SKM-1 (cell line): ENCODE results near the gene CHSY1.

Experiments
- DNase-seq: peaks from one replicate; lab custom pipeline; 2025; ENCODE audit not compliant: unreplicated experiment; lab: John Stamatoyannopoulos, UW

Gene CHSY1

DNA sequence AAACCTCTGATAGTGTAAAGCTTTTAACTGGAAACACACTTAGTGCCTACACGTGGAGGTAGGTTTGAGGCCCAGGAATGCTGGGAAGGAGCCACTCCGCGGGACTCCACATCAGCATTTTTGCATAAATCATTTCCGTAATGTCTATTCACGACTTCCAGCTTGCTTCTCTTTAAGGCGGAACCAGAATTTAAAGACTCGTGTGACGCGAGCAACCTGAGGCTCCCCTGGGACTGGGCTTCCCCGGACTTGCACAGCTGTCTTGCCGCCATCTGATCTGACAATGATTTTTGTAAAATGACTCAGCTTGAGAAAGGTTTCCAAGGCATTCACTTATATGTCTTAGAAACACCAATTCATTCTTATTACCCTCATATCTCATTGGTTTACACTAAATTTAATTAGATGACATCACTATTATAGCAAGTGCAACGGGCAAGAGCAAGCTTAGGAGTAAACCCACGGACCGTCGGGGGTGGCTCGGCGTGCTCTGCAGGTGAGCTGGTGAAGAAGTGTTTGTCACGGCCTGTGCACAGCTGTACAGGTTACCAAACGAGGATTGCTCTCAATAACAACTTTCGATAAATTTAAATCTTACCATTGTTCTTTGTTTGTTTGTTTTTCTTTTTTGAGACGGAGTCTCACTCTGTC is 95.2 kb downstream of the CHSY1 start:
- no peak for DNase-seq

DNA sequence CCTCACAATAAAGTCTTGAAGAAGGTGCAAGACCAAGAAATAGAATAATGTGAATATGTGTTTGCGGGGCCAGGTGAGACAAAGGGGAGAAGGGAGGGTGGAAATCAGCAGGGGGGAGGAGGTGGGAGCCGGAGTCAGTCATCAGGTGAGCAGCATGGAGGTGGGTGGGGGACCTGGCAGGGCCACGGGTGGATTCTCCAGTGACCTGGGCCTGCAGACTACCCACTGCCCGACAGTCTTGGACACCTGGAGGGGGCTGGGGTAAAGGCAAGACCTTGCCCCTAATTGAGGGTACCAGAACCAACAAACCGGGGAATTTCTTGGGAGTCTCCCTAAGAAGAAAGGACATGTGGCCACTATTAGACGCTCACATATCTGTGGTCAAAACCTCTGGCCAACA is 95.8 kb downstream of the CHSY1 start:
- no peak for DNase-seq

DNA sequence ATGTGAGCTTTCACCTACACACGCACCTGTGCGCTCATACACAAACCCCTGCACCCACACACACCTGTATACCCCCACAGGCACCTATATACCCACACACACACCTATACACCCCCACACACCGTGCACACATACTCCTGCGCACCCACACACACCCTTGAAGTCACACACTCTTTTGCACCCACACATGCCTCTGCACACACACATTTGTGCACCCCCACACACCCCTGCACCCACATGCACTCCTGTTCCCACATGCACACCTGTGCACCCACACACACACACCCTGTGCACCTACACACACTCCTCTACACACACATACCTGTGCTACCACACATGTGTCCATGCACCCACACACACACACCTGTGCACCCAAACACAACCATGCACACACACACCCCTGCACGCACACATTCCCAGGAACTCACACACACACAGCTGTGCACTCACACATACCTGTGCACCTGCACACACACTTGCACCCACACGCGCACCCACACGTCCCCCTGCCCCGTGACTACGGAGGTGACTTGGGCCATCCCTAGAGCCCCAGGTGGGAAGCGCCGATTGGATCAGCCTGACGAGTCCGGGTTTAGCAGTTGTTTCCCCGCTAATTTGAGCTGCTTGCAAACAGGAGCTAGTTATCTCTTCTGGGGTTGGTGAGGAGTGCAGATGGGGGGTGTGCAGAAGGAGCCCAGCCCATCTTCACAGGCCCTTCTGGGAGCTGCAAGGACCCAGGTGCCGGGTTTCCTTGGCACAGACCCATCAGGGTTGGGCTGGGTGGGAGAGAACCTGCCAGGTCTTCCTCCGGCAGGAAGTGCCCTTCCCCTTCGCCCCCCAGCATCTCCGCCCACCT is 97.8 kb downstream of the CHSY1 start:
- no peak for DNase-seq

DNA sequence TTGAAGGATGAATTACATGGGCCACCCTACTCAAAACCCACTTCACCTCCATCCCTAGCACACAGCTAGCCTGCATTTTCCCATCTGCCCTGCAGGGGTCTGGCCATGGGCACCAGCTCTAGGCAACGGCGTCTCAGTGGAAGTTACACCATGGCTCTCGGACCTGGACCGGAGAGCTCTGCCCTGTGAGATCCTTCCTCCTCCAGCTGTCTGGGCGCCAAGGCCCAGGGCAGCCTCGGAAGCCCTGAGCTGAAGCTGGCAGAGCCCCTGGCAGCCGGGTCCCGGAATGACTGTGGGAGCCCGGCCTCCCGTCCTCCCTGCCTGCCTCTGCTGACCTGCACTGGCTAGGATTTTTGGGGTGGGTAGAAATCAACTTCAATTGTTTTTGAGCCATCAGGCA is 98.9 kb downstream of the CHSY1 start:
- DNase-seq, result peak; percentile 16

DNA sequence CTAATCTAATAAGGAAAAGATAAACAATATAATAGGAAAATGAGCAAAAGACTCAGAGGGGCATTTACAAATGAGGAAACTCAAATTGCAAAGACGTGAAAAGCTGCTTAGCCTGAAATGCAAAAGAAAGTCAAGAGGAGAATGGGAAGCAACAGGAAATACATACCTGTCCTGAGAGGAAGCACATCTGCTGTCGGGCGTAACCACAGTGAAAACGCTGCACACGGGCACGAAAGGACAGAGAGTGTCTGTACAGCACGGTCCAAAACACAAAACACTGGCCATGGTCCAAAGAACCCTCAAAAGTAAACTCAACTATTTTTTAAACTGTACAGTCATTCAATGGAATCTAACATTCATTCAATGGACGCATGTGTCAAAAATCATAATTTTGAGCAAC is 100.6 kb downstream of the CHSY1 start:
- DNase-seq, result no peak

DNA sequence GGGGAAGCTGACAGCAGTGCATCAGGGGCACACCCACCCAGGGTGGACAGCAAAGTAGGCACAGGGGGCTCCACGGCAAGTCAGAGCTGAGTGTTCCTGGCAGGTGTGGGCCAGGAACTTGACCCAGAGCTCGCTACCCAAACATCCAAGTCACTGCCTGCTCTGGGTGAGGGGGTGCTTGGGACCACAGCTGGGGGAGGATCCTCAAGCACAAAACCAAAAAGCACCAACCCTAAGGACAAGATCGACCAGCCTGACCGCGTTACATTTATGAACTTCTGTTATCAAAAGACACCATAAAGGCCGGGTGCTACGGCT is 101.2 kb downstream of the CHSY1 start:
- DNase-seq, result no peak

DNA sequence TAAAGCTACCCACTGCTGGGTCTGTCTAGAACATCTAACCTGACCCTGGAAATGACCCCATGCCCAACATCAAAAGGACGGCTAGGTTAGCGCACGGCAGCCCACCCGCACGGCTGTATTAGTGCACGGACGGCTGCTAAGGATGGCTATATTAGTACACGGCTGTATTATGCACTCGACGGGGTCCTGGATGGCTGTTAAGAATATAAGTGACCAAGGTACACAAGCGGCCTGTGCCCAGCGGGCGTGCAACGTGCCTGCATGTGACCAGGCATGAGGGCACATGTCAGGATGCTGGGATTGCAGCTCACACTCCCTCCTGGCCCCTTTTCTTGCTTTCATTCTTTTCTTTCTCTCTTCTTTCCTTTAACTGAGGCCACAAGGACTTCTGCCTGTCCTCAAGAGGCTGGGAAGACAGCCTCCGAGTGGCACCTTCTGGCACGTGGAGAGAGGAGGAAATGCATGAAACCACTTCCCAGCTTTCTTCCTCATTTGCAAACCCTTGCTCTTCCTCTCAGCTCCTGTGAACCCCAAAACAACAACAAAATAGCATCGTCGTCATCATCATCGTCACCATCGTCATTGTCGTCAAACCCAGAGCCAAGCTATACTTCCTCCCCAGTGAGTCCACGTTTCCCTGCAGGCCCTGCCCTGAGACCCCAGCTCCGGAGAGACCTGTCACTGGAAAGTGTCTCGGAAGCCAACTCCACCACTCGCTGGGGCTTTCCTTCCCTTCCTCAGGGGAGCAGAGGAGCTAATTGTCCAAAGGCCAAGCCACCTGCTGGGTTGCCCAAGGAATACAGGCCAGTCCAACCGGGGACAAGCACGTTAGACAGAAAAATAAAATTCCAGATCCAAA is 101.8 kb downstream of the CHSY1 start:
- DNase-seq, result peak; percentile 20

DNA sequence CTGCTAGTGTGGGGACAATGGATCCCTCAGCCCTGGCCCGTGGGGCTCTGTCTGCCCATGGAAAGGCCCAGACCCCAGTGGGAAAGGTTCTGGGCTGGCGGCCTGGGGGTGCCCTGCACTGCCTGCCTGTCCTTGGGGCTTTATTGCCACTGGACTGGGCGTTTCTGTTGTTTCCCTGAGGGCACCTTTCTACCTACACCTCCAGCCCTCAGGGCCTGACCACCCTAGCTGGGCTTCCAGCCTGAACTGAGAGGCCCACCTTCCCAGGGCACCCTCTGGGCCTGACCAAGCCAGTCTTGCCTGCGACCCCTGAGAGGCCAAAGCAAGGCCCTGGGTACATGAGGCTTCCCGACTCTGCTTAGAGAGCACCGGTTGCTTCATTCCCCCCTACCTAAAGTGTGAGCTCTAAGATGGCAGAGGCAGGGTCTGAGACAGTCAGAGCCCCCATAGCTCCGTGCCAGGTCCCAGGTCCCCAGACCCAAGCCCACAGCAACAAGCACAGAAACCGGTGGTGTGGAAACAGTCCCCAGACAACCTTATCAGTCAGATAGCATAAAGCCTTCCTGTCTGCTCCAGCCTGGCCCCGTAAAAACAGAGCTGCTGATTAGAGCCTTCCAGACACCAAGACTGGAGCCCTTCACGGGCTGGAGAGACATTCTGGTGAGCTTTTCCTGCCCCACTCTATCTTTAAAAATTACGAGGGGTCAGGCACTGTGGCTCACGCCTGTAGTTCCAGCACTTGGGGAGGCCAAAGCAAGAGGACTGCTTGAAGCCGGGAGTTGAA is 102.8 kb downstream of the CHSY1 start:
- no peak for DNase-seq

DNA sequence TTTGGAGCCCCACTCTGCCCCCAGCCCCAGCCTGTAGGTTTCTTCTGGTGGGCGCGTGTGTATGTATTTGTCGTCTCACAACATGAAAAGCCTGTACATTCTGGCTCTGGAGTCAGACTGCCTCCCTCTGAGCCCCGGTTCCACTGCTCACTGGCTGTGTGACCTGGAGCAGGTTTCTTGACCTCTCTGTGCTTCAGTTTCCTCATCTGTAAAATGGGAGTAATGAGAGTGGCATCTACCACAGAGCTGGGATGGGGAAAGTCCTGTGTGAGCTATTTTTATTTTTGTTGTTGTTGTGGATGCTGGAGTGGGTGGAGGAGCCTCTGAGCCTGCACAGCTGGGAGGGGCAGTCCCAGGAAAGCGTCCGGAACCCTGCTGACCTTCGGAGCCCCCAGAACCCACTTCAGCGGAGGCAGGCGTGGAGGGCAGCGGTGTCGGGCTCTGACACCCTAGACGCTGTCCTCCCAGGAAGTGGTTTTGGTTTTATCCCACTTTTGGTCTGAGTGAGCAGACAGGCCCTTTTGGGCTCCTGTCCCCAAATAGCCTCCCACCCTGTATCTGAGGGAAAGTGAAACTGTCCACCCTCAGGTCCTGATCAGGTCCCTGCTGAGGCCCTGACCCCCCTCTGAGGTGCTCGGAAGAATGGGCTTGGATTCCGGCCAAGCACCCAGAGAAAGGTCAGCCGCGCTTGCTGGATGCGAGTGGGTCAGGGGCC is 103.5 kb downstream of the CHSY1 start:
- DNase-seq, result no peak

DNA sequence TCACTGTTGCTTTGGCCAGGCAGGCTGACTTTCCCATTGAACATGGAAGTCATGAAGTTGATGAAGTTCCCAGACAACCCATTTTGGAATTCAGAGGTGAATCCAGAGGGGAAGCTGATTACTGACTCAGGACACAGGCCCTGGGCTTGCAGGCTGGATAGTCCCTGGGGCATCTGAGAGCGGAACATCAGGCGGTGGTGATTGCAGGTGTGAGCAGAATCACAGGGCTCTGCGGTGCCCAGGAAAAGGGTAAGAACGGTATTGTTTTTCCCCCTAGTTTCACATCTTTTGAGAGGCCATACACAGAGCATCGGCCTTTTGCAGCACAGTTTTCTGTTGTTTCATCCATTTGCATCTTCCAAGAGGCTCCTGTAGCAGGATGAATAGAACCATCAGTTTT is 104.7 kb downstream of the CHSY1 start:
- no peak for DNase-seq

DNA sequence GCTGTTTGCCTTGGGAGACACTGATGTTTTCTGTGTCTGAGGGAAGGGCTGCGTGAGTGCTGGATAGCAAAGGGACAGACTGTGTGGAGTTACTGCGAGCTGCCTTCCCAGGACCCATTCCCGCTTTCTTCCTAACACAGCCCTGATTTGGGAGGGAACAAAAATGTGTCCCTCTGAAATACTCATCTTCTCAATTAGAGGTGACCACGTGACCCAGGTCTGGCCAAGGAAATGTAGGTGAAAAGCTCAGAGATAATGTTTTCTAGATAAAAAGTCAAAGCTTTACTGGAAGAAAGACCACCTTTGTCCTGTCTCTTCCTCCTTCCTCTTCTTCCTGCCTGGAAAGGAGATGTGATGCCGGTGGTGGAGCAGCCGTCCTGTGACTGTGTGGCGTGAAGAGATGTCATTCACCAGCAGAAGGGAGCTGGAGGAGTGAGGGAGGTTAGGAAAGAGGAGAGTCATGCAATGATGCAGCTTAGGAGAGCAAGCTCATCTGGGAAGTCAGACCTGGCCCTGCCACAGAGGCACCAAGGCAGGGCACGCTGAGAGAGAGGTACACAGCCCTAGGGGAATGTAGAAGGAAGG is 105.6 kb downstream of the CHSY1 start:
- no peak for DNase-seq

DNA sequence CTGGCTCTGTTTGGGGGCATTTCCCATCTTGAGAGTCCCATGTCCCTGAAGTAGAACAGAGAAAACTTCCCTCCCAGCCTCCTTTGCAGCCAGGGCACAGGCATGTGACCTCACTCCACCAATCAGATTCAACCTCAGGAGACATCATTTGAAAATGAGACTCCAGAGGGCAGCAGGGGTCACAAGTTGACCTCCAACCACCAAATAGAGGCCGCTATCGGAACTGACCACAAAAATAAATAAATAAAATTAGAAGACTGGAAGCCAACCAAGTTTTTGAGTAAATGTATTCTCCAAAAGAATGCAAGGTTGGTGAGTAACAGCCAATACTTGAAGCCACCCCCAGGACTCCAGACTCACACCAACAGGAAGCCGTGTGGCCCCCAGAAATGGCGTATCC is 106.5 kb downstream of the CHSY1 start:
- DNase-seq, result no peak

DNA sequence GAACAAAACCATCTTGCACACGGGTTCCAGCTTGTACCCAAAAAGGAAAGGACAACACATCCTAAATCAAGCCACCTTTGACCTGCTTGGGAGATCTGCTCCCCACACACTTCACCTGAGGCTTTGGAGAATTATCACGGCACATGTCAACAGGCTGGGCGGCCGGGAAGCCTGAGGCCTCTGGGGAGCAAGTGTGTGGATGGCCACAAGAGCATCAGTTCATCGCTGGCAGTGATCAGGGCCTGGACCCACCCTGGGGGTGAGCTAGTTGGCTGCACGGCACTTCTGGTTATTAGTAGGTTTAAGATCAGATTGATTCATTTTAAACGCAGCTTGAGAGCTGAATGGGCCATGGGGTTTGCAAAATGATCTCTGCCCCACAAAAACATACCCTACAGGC is 108.5 kb downstream of the CHSY1 start:
- DNase-seq, result no peak

DNA sequence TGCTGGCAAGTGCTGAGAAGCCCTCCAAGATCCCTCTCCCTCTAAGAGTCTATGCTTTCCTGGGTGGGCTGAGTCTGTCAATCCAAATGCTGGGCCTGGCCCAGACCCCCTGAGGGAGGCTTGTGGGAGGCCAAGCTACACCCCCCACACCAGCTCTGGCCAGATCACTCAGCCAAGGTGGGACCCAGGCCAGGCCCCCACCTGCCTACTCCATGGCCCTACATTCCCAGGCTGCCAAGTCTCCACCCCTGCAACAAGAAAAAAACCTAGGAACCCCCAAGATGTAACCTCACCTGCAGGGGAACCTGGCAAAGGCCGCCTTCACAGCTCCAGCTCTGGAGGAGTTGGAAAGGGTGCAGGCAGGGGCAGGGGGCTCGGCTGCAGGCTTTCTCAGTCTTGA is 109.1 kb downstream of the CHSY1 start:
- no peak for DNase-seq

DNA sequence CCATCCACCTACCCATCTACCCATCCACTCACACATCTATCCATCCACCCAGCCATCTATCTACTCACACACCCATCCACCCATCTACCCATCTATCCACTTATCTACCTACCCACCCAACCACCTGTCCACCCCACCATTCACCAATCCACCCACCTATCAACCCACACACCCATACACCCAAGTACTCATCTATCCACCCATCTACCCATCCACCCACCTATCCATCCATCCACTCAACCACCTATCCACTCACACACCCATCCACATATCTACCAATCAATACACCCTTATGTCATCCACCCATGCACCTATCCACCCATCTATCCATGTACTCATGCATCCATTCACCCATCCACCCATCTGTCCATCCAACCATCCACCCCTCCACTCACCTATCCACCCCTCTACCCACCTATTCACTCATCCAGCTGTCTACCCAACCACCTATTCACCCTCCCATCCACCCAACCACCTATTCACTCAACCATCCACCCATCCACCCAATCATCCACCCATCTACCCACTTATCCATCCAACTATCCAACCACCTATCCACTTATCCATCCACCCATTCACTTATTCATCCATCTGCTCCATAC is 109.8 kb downstream of the CHSY1 start:
- no peak for DNase-seq

DNA sequence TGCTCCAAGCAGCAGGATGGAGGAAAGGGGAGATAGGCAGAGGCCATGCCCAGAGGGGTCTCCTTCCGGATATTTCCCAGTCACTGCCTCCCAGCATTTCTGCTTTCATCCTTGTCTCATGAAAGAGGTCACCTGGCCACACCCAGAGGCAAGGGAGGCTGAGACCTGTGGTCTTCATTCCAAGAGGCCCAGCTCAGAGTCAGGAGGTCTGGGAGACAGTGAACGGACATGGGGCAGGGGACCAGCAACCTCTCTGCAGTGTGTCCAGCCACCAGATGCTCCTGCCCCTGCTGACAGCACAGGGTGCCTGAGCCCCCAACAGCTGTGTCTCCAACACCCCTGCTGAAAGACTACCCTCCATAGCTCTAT is 111.2 kb downstream of the CHSY1 start:
- DNase-seq, result no peak

DNA sequence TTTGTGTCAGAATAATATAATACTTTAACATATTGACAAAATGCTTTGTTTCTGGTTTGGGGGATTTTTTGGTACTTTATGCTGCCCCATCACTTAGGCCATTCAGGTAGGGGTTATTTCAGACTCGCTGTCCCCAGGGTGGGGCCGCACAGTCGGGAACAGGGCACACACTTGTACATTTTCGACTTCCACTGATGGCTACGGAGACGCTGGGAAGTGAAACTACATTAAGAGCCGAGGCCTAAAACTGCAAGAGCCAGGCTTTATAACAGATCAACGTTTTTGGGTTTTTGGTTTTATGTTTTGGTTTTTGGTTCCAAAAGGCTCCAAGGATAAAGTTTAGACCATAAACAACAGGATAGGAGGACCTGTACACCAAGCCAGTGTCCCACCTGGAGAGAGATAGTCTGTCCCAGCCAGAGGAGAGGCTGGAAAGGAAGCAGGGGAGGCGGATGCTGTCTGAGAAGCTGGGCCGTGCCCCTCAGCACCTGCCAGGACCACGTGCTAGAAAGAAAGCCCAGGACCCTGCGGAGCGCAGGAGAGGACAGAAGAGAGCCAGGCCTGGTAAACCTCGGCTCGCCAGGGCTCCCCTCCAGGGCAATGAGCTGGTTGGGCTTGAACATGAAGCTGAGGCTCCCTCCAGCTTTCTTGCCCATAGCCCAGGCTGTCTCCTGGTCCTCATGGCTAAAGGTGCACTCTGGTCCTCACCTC is 111.7 kb downstream of the CHSY1 start:
- no peak for DNase-seq

DNA sequence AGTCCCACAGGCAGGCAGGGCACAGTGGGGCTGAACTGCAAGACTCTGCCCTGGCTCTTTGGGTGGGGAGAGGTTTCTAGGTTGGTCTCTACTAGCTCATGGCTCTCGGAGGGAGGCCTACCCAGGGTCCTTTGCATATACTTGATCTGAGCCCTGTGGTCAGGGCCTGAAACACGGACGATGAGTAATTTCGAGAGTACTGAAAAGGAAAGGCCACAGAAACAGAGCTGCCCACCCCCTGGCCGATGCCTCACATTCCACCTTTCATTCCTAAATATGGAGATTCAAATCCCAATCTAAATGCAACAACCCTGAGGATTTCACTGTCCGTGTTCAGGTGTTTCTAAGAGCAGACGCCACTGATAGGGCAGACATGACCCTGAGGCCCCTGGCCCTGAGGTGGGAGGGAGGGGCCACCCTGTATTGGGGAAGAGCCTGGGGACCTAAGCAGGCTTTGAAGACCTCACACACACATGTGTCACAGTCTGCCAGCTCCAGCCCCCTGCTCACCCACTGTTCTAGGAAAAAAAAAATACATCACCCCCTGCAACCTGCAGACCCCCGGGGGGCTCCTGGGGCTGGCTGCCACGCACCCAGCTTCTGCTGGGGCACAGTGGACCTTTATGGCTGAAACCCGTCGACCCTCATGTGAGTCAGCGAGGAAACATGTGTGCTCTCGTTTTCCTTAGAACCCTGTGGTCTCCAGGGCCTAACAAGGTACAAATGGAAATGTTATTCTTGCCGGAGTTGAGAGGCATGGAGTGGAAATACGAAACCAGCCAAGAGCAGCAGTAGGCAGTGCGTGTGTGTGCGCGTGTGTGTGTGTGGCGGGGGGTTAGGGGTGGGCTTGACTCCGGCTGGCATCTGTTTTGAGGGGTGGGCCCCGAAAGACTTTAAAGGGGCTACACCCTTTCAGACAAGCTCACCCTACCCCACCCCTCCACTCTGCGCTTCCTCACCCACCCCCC is 112.7 kb downstream of the CHSY1 start:
- no peak for DNase-seq
